OCI-LY3 (cell line): Measurements from ENCODE around the gene MCCC2.

Experiments
- EZH2phosphoT487 ChIP-seq: fragments of 200-600 bp; shearing (Covaris generic); IDR thresholded peaks from 2 replicates; pipeline ENCODE4 v1.6.1; 2018; ENCODE audit warnings: antibody characterized with exemption, mixed run types, low read depth
- TF ChIP-seq, protein P1 (sequence below): fragments of 200-600, 300-600 bp; sonication (generic); IDR thresholded peaks from 2 replicates; pipeline ENCODE4 v1.5.1; 2014; ENCODE audit warnings: antibody characterized with exemption, low read length, low read depth

GRCh38 chr5:71586052-71586940 lies 844 bp upstream of the MCCC2 start:
- TF ChIP-seq, protein P1, sequence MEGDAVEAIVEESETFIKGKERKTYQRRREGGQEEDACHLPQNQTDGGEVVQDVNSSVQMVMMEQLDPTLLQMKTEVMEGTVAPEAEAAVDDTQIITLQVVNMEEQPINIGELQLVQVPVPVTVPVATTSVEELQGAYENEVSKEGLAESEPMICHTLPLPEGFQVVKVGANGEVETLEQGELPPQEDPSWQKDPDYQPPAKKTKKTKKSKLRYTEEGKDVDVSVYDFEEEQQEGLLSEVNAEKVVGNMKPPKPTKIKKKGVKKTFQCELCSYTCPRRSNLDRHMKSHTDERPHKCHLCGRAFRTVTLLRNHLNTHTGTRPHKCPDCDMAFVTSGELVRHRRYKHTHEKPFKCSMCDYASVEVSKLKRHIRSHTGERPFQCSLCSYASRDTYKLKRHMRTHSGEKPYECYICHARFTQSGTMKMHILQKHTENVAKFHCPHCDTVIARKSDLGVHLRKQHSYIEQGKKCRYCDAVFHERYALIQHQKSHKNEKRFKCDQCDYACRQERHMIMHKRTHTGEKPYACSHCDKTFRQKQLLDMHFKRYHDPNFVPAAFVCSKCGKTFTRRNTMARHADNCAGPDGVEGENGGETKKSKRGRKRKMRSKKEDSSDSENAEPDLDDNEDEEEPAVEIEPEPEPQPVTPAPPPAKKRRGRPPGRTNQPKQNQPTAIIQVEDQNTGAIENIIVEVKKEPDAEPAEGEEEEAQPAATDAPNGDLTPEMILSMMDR: no peak
- no peak for TF ChIP-seq EZH2phosphoT487
